Stimulated activated CD4-positive, alpha-beta T cell treated with anti-CD3 and anti-CD28 coated beads, Interleukin-2, amount 100 ng/mL, for 24 hours (primary cell): ENCODE measurements around the gene CTDSP2.

Experiments
- DNase-seq, 2 donors: peaks; one replicate each; pipeline ENCODE4 v3.0.0-alpha.2; 2020

The CTDSP2 gene

DNA sequence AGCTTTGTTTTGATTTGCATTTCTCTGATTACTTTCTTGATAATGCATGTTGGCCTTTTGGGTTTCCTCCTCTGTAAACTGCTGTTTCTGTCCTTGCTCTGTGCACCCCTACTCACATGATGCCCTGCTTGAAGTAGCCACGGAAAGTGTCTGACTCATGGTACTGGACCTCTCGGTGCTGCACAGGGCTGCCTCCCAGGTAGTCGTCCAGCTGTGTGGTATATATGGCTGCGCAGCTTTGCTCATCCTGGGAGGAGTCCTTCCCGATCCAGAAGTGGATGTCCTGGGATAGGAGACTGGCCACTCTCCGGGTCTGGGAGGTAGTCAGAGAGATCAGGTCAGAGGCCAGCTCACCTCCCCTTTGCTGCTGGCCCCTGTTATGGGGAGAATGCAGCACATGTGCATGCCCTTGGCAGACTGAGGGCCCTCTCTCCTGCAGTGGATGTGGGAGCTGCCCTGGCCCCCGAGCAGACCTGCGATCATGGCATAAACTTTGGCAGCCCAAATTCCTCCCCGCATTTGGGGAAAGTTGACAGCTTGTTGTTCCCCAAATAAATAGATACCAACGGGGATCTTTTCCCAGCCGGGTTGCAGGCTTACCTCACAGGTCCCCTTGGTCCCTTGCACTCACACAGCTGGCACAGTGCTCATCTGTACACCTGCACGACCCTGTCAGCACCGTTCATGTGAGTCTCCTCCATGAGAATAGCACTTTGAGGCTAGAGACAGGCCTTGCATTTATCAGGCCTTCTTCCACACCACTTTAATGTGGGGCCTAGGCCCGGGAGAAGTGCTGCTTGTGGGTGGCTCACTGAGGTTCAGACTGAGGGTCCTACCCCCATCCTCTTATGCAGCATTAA lies 33.2 kb downstream of the CTDSP2 start:
- DNase-seq, result no peak

DNA sequence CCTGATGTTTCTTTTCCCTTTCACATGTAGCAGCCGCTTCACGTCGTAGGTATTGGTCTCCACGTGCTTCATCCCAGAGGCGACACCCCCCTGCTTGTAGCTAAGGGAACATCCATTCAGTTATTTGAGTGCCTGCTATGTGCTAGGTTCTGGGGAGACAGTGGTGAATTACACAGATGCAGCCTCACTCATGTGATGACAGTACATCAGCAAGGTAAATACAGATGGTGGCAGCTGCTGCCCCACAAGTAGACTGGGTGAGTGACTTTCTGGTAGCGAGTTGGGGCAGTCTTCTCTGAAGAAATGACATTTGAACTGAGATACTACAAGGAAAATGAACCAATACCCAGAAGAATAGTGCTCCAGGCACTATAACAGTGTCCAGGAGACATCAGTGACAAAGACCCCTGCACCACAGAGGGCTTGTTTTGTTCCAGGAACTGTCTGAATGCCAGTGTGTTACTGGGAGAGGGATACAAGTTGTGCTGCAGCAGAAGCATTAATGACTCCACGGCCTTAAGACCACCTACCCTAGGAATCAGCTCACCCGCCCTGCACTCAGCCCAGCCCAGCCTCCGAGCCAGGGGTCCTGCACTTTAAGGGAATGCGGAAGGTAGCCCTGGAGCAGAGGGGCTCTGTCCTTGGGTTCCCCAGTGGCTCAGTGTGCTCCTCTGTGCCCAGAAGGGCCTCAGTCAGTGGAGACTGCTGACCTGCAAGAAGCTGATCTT lies 35.3 kb downstream of the CTDSP2 start:
- no peak for DNase-seq

DNA sequence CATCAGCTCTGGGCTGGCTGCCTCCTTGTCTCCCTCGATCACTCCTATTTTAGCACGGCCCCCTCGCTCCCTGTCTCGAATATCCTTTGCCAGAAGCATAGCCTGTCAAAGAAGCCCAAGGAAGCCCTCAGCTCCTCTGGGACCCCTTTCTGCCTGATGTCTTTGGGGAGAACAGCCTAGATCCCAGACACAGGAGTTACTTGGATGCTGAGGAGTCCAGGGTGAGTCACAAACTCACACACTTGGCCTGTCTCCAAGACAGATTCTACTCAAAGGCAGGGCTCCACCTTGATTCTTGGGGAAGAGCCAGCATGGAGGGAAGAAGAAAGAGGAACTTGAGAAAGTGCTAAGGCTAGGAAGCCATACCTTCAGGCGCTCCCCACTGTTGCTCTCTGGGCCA lies 36.1 kb downstream of the CTDSP2 start:
- no peak for DNase-seq

DNA sequence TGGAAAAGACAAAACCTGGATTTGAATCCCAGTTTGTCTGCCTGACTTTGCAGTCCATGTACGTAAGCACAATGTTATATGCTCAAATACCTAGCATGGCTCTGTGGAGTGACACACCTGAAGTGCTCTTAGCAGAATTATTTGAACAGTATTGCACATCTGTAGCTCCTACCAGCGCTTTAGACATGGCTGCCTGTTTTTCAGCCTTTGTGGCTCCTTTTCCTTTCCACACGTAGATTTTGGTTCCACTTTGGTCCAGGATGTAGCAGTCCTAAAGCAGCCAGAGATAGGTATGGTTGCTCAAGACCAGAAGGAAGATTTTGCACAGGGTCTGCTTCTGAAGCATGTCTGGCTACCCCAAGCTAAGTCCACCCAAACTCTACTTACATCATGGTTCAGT lies 37.1 kb downstream of the CTDSP2 start:
- no peak for DNase-seq

DNA sequence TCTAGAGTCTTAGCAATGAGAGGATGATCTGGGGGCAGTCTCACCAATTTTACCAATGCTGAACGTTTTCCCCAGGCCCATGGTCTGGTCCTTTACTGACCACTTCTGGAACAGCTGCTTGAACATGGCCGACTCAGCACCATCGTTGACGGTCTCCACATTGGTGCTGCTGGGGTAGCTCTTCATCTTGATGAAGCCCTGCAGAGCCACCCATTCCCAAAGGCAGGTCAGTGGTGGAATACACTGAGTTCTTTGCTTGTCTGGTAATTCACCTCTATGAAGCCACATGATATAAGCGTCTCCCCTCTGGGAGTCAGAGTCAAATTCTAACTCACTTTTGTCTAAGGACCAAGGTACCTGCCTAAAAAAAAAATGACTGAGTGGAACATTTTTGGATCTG lies 38.2 kb downstream of the CTDSP2 start:
- DNase-seq, result no peak

DNA sequence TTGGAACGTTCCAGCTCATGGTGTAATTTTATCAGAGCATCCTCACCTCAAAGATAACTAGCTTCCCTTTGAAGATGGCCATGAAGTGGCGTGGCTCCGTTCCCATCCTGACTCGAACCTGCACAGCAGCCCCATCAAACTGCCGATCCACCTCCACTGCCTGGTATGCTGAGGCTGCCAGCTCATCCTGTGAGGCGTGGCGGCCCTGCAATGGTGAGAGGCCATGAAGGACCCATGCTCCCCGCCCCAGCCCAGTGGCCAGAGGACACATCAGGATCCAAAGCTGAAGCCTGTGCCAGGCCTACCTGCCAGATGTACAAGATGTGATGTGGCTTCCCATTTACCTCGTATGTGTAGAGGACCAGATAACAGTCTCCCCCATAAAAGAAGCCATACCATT lies 39.2 kb downstream of the CTDSP2 start:
- no peak for DNase-seq

DNA sequence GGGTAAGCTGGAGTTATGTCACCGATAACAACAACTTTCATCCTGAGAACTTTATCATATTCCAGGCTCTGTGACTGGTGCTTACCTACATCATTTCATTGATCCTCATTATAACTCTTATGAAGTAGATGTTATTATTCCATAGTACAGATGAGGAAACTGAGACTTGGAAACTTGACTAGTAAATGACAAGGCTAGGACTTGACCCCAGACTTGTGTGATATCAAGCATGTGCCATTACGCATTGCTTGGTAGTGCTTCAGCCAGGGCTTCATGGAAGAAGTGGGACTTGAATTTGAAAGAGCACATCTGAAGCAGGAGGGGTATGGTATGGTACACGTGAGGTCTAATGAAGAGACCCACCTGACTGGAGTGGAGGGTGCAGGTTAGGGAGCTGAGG lies 39.9 kb downstream of the CTDSP2 start:
- DNase-seq, result no peak

DNA sequence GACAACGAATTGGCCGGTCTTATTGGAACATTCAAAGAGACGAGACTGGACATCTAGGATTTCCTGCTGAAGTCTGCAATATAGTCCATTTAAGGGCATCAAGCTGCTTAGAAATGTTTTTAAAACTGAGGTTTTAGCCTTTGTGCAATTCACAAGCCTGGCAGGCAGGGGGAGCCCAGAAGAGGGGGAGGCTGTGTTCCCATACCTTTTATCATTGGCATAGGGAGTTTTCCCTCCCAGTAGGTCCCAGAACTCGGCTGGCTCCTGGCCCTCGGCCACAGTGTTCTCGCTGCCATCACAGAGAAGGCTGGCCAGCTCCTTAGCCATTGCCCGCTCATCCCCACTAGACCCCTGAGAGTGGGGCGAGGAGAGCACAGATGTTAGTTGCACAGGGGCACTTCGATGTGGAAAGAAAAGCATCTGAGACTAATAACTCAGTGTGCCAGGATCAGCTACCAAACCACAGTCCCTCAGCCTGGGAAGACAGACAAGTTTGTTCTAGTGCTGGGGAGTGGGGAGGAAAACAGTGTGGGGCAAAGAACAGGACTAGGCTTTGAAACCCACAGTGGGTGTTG lies 43.1 kb downstream of the CTDSP2 start:
- peak; percentile 27 to 34 for DNase-seq

DNA sequence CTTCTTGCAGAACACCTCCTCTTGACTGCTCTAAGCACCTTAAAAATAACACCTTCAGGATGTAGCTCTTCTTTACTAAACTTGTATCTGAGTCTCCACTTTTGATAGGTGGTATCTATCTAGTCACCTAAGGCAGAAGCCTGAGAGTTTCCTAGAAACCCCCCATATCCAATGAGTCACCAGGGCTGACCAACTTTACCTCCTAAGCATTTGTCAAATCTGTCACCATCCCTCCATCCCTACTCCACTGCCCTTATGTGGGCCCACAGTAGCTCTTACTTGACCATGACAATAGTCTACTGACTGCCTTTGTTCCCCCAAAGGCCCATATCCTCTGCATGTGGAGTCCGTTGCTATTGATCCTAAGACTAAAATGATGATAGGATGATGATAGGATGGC lies 43.9 kb downstream of the CTDSP2 start:
- no peak for DNase-seq

DNA sequence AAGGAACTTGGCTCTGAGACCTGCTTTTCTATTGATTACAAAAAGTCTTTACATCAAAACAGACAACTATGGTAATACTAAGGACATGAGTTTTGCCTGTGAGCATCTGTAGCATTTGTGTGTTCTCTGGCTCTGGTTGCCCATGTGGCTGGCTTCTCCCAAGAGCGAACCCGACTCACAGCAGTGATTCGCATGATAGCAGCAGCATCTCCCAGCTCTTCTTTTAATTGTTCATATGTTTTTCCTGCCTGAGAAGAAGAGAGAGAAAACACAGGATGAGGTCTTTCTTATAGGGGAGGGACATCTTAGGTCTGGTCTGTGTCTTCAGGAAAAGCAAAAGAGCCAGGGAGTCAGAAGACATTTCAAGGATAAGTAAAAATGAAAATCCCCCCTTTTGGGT lies 45.6 kb downstream of the CTDSP2 start:
- no peak for DNase-seq

DNA sequence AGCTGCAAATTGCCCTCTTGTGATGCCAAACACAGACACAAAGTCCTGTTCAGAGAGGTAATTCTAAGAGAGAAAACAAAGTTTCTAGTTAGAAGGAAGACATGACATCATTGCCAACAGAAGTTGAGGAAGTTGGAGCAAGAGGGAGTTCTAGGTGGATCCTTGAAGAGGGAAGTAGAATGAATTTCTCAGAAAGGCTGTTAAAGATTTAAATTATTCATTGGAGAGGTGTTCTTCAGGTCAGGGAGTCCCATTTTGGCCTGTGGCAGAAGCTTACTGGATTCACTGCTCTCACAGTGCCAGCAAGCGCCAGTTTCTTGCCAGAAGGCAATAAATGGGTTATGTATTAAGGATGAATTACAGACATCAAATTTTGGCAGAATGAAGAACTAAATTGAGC lies 48.6 kb downstream of the CTDSP2 start:
- no peak for DNase-seq

DNA sequence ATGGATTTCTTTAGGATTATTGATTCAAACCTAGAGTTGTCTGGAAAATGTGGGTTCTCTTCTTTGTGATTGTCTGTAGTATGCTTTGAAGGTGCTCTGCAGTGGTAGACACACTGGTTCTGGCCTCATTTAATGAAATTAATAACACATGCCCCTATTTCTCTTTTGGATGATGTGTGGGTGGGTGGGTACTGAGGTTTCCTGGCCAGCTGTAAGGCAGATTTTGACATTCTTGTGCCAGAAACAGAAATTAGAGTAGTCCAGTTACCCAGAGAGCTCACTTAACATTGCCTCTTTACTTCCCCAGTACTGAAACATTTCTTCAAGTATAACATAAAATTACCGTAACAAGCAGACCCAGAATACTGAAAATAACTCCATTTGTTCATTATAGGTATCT lies 49.5 kb downstream of the CTDSP2 start:
- no peak for DNase-seq

DNA sequence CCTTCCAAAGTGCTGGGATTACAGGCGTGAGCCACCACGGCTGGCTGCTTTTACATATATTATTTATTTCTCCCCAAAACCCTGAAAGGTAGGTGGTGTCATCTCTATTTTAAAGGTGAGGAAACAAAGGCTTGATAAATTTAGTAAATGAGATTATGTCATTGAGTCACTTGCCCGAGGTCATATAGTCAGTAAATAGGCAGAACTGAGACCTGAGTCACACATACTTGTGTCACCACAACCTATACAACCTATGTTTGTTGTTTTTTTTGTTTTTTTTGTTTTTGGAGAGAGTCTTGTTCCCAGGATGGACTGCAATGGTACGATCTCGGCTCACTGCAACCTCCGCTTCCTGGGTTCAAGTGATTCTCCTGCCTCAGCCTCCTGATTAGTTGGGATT lies 51.2 kb downstream of the CTDSP2 start:
- no peak for DNase-seq

DNA sequence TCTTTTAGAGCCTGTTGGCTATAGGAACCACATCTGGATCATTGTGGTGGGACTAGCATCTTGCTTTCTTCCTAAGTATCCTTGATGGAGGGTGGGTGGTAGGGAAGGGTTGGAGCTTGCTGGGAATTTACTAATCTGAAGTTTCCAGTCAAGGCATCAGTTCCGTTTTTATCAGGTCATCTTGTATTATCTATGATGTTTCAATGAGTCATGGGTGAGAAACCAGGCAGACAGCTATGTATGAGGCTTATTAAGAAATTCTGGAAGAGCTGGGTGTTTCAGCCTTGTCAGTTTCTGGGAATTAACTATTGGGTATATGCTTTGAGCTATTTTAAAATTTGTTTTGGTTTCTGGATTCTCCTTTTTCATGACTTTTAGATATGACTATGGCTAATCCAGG lies 52.6 kb downstream of the CTDSP2 start:
- no peak for DNase-seq

DNA sequence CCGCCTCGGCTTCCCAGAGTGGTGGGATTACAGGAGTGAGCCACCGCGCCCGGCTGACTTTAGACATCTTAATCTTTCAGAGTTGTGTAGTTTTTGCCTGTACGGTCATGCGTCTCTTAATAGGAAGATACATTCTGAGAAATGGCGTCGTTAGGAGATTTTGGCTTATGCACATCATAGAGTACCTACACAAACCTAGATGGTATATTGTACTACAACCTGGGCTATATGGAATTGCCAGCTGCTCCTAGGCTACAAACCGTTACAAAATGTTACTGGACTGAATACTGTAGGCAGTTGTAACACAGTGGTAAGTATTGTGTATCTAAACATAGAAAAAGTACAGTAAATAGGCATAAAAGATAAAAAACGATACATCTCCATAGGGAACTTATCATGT lies 62.7 kb downstream of the CTDSP2 start:
- DNase-seq, result no peak

DNA sequence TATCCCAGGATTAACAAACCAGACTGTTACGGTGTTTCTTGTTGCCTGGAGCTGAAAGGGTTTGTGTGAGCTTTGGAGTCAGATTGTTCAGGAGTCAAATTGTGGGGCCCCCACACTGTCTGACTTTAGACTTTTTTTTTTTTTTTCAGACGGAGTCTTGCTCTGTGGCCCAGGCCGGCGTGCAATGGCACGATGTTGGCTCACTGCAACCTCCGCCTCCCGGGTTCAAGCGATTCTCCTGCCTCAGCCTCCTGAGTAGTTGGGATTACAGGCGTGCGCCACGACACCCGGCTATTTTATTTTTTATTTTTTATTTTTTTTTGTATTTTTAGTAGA lies 63.1 kb downstream of the CTDSP2 start:
- DNase-seq, result no peak

DNA sequence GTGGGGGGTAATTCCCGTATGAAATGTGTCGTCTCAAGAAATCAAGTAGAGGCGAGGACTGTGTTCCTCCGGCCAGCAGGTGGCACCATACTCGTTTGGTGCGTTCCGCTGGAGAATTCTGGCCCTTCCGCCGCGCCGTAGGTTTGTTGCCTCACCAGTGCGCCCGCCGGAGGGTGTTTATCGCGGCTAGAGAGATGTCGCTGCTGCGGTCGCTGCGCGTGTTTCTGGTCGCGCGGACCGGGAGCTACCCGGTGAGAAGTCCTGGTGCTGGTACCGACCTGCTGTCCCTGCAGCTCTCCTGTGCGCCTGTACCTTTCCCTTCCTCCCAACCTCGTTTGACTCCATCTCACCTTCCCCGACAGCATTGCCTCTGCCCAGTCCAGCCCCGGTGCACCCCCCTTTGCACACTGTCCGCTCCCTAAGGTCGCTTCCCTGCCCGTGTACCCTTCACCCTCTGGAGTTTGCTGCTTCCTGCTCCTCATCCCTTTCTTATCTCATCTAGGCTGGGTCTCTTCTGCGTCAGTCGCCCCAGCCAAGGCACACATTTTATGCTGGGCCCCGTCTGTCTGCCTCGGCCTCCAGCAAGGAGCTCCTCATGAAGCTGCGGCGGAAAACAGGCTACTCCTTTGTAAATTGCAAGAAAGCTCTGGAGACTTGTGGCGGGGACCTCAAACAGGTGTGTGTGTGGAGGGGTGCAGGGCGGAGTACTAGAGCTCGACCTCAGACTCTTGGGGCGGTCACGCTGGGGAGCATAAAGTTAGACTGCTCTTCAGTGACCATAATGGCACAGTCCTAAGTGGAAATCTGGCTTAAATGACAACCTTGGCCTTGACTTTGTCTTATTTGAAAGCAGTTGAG lies 63.7 kb downstream of the CTDSP2 start, which contains the start of gene TSFM:
Gene TSFM (plus strand): TSS at position 180 of the 858 bp plus-strand sequence. CDS start 15 bp downstream, at position 195.
- DNase-seq, result peak; percentile 99

DNA sequence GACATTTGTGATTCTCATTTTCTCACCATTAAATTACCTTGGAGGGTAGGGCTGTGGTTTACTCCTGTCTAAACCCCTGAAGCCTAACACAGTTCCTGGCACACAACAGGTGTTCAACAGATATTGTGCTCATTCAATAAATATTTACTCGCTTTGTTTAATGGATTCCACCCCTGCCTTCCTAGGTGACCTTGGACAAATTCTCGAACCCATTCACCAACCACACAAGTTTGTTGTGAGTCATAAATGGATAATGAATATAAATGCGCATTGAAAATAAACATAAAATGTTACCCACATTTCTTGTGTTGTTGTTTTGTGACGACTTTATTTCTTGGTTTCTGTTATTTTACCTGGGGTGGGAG lies 64.3 kb downstream of the CTDSP2 start:
- DNase-seq, result no peak

DNA sequence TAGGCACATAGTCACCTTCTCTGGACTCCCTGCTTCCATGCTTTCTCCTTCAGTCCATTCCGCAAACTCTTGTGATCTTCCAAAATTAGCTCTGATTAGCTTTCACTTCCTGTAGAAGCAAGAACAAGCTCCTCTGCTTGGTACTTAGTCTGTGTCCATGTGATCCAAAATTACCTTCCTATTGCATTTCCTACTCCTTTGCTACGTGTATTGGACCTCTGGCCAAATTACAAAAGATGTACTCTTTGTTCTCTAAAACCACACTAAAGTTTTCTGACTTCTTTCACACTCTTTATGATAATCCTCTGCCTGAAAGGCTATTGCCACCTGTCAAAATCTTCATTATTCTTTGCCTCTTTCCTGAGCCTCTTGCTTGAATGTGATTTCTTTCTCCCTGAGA lies 64.7 kb downstream of the CTDSP2 start:
- no peak for DNase-seq

DNA sequence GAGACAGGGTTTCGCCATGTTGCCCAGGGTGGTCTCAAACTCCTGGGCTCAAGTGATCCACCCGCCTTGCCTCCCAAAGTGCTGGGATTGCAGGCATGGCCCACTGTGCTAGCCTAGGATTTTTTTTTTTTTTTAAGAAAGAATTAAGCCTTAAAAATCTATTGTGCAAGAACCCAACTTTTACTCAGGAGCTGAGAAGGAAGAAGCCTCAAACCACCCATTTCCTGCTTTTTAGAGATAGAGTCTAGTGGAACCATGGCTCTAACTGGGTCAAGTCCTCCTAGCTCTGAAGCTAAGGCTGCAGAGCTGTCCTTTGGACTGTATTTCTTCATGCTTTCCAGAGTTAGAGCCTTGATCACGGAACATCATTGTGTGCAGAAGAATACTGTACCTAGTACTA lies 65.3 kb downstream of the CTDSP2 start:
- no peak for DNase-seq

DNA sequence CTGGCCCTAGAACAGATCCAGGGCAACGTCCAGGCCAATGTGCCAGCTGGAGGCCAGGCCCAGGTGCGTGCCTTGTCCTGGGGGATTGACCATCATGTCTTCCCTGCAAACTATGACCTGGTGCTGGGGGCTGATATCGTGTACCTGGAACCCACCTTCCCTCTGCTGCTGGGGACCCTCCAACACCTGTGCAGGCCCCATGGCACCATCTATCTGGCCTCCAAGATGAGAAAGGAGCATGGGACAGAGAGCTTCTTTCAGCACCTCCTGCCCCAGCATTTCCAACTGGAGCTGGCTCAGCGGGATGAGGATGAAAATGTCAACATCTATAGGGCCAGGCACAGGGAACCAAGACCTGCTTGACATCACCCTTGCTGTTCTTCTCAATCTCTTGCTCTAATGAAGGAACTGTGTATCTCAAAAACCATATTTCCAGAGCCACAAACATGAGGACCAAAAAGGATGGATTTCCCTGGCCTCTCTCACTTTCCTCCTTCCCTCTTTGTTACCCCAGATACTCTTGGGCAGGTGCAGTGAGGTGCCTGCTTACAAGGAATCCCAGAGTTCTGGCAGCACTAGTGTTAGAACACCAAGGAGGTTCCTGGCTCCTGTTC lies 66.1 kb downstream of the CTDSP2 start:
- DNase-seq, result no peak

DNA sequence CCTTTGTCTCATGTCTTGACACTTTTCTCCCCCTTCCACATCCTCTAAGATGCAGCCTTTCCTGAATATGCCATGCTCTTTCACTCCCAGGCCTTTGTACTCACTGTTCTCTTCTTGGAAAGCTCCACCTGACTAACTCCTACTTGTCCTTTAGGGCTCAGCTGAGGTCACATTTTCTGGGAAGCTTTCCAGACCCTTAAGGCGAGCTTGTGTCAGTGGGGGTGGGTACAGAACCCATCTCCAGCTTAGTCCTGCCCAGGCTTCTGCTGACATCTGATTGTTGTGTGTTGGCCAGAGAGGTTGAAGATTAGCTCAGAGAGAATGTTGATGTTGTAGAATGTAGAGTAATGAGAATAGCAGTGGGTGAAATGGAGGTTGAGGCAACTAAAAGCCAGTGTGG lies 66.8 kb downstream of the CTDSP2 start:
- no peak for DNase-seq

DNA sequence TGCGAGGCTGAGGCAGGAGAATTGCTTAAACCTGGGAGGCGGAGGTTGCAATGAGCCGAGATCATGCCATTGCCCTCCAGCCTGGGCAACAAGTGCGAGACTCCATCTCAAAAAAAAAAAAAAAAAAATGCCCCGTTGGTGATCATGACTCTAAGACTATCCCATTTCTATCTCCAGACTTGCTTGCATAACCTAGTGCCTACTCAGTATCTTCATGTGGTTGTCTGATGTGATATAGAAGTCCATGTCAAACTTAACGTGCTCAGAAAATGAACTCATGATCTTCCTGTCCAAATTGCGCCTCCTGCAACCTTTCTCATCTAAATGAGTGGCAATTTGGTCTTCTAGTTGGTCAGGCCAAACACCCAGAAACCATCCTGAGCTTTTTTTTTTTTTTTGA lies 68.6 kb downstream of the CTDSP2 start:
- no peak for DNase-seq
